Skin epidermis (tissue), 12 donors: Measurements from ENCODE around the gene FBLN2.
"Not testable (repeated sequence)": the region's sequence is repeated elsewhere in the genome, so short reads cannot be mapped to it uniquely, and the experiment has no call there.

ENCODE experiments used
- H3K27ac ChIP-seq, 21 experiments: fragments of 200-600 bp; sonication (generic) in 11 of 21; one replicate each; pipeline ENCODE4 v1.5.0; 2020; ENCODE audit warnings: mild to moderate bottlenecking in 3 of 21, inconsistent platforms in 2 of 21, moderate library complexity in 2 of 21
- H3K4me3 ChIP-seq, 7 experiments: fragments of 200-600 bp; sonication (generic) in 2 of 7; one replicate each; pipeline ENCODE4 v1.5.0; 2020; ENCODE audit warnings: inconsistent platforms in 2 of 7, mild to moderate bottlenecking in 2 of 7, moderate library complexity in 1 of 7

FBLN2 gene

DNA sequence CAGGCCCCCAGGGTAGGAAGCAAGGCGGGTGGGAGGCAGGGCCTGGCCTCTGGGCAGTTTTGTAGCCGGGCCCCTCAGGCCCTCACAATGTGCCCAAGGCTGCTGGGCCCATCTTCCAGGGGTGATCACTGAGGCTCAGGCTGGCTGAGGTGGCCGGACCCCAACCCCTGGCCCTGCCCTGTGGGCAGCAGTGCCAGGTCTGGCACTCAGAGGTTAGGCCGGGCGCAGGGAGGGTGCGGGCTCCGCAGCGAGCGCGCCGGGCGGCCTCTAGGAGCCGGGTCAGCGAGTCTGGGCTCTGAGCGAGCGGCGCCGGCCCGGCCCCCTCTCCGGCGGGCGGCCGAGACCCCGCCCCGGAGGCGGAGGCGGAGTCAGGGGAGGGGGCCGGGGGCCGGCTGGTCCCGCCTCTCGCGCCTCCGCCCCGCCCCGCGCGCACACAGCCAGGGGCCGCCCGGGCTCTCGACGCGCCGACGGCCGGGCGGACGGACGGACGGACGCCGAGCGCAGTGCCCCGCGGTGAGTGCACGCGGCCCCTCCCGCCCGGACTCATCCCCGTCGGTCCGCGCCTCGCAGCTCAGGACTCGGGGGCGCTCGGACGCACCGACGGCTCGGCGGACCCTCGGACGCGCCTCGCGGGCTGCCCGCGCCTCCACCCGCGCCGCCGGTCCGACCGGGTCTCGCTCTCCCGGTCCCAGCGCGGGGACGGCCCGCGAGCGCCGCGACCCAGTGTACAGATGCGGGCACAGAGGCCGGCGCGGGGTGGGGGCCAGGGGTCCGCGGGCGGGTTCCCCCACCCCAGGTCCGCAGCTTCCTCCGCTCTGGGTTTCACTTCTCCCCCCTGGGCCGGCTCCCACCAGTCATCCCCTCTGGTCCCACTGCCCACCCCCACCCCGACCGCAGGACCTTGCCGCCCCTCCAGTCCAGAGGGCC, at the start of gene FBLN2:
Gene FBLN2, plus strand, starts transcription at position 430 of the 927 bp plus-strand sequence. CDS start 21,231 bp downstream, outside the sequence.
- peak within 1 kb of the TSS in 20 of 21 experiments; percentile 35 to 86 (median 72) for H3K27ac ChIP-seq
- H3K4me3 ChIP-seq: peak within 1 kb of the TSS; percentile 15 to 45 (median 39)

DNA sequence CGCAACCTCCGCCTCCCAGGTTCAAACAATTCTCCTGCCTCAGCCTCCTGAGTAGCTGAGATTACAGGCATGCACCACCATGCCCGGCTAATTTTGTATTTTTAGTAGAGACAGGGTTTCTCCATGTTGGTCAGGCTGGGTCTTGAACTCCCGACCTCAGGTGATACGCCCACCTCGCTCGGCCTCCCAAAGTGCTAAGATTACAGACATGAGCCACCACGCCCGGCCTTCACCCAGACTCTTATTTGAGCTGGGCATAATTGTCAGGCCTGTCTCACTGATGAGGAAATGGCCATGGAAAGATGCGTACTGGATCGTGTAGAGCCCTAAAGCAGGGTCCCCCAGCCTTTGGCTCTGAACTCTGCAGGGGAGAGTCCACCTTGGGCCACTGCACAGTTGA, 49.7 kb upstream of the FBLN2 start:
- H3K27ac ChIP-seq, H3K4me3 ChIP-seq: not testable (repeated sequence)

DNA sequence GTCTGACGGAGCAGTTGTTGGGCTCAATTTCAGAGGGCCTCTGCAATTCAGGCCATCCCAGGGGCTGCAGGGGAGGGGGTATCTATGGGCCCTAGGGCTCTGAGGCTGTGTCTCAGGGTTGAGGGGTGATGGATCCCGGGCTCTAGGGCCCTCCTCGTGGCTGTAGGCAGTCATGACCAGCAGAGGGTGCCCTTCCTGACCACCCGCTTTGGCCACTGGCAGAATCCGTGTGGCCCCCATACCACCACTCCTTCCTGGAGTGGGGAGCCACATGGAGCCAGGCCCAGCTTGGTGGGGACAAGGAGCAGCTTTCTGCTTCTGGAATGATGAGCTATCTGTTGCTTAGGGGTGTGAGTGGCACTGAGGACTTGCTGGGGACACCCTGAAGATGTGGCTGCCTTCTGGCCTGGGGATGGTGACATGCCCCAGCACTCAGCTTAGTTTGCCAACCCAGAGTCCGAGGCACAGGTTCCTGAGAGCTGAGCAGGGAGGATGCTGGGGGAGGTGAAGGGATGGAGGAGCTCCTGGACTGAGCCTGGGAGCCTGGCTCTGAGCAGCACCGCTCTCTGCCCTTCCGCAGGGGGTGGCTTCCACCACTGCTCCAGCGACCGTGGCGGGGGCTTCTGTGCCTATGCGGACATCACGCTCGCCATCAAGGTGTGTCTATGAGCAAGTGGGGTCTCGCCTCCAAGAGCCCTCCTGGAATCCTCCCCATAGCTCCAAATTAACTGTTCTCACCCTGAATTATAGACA, 48.6 kb upstream of the FBLN2 start:
- peak overlapping the region in 1 of 21 experiments; percentile 6 for H3K27ac ChIP-seq
- no peak overlapping the region for H3K4me3 ChIP-seq

DNA sequence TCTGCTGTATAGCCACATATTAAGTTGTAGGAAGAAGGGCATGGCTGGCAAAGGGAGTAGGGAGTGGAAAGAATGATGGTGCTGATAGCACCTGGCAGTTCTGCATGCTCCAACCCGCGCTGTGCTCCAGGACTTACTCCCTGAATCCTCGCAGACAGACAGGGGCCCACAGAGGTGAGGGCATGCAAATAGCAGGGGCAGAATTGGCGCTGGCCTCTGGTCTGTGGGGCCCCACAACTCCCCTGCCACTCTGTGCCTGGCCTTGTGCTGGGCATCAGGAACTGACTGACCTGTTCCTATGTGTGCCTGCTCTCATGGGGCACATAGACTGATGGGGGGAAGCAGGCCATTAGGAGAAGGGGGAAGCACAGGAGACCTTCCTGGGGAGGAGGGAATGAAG, 47.9 kb upstream of the FBLN2 start:
- Histone ChIP-seq H3K27ac (no peak overlapping the region), H3K4me3 (no peak overlapping the region)

DNA sequence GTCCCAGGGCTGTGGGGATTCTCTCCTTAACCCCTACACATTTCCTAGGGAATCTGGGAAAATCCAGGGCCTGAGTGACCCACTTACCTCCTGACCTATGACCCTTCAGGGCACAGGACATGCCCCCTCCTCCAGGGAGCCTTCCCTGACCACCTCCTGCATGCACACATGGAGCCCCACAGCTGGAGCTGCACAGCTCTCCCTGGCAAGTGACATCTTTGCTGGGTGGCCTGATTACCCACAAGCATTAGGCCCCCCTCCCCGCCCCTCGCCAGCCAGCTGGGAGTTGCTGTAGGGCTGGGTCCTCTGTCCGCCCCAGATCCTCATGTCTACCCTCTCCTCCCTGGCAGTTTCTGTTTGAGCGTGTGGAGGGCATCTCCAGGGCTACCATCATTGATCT, 47.4 kb upstream of the FBLN2 start:
- Histone ChIP-seq H3K4me3 (no peak overlapping the region), H3K27ac (no peak overlapping the region)

DNA sequence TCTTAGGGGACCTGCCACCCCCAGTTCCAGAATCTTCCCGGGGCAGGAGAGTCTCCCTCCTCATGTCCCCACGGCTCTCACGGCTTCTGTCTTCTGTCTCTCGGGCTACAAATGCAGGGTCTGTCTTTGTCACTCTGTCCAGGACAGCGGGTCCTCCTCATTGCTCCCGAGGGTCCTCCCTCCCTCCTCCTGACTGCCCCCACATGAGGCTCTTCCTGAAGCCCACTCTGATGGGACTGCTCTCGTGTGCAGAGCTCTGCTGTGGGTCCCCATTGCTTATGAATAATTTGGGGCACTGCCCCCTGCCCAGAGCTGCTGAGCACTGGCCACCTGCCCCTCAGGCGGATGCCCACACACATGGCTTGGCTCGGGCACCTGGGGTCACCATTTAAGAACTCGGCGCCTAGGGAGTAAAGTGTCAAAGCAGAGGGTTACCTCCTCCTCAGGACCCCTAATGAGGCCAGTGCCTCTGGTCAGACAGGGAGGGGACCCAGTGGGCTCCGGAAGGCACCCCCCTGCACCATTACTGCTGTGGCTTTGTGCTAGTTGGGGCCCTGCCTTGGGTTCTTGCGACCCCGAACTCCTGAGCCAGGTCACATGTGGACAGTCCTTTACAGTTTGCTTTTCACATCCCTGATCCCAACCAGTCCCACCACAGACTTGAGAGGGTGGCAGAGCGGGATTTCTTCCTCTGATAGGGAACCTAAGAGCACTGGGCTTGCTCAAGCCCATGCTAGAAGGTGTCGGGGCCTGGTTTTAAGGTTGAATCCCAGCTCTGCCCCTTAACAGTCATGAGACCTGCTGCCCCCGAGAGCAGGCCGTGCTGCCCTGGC, 46.8 kb upstream of the FBLN2 start:
- Histone ChIP-seq H3K4me3 (no peak overlapping the region), H3K27ac (no peak overlapping the region)

DNA sequence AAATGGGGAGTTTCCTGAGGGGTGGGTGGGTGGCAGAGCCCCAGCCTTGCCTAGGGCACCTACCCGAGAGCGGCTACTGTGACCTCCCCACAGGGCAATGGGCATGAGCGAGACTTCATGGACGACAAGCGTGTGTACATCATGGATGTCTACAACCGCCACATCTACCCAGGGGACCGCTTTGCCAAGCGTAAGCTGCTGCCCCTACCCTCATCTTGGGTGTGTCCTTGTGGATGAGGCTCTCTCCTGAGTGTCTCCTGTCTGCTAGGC, 46.2 kb upstream of the FBLN2 start:
- H3K27ac ChIP-seq: no peak overlapping the region
- no peak overlapping the region for H3K4me3 ChIP-seq

DNA sequence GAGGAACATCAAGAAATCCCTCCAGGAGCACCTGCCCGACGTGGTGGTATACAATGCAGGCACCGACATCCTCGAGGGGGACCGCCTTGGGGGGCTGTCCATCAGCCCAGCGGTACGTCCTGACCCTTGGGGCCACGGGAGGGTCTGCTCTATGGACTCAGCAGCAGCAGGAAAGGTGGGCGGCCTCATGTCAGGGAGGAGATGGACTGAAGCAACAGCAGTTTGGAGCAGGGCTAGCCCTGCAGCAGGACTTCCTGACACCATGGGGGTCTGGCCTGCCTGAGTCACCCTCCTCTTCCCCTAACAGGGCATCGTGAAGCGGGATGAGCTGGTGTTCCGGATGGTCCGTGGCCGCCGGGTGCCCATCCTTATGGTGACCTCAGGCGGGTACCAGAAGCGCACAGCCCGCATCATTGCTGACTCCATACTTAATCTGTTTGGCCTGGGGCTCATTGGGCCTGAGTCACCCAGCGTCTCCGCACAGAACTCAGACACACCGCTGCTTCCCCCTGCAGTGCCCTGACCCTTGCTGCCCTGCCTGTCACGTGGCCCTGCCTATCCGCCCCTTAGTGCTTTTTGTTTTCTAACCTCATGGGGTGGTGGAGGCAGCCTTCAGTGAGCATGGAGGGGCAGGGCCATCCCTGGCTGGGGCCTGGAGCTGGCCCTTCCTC, 44.6 kb upstream of the FBLN2 start:
- Histone ChIP-seq H3K27ac (no peak overlapping the region), H3K4me3 (no peak overlapping the region)

DNA sequence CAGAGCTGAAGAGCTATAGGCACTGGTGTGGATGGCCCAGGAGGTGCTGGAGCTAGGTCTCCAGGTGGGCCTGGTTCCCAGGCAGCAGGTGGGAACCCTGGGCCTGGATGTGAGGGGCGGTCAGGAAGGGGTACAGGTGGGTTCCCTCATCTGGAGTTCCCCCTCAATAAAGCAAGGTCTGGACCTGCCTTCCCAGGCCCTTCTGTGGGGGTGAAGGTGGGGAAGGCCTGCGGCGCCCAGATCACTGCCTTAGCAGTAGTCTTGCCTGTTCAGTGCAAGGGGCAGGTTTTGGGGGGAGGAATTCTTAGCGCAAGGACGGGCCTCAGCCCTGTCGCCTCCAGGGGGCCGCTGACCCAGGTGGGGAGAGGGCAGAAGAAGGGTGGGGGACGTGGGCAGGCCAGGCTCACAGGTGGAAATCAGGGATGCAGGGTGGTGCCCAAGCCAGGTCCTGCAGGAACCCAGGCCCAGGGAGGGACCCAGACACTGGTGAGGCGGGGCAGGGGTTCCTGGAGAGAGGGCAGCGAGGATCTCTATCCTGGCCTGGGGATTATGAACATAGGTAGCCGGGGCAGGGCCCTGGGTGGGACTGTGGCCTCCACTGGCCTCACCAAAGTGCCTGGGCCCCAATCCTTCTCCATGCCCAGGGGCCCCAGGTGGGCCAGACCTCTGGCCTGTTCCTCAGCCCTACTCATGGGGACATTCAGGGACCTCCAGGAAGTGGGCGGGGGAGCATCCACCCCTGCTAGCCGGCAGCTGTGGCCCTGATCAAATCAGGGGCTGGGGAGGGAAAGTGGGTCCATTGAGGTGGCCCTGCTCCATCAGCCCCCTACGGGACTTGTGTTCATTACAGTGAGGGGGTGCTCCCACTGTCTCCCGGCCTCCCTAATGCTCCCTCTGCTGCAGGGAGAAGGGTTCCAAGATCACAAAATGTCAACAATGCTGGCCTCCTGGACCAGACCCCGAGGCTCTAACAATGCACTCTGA, 43.5 kb upstream of the FBLN2 start:
- no peak overlapping the region for H3K27ac ChIP-seq
- no peak overlapping the region for H3K4me3 ChIP-seq

DNA sequence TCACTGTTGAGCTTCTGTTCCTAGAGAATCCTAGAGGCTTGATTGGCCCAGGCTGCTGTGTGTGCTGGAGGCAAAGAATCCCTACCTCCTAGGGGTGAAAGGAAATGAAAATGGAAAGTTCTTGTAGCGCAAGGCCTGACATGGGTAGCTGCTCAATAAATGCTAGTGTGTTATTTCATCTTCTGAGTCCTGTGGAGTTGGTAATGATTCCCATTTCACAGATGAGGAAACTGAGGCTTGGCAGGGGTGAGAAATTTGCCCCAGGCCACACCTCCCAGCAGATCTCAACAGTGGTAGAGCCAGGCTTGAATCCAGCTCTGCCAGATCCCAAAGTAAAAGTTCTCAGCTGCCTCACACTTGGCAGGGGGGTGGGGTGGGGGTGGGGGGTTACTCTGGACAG, 42.7 kb upstream of the FBLN2 start:
- Histone ChIP-seq H3K4me3 (no peak overlapping the region), H3K27ac (no peak overlapping the region)

DNA sequence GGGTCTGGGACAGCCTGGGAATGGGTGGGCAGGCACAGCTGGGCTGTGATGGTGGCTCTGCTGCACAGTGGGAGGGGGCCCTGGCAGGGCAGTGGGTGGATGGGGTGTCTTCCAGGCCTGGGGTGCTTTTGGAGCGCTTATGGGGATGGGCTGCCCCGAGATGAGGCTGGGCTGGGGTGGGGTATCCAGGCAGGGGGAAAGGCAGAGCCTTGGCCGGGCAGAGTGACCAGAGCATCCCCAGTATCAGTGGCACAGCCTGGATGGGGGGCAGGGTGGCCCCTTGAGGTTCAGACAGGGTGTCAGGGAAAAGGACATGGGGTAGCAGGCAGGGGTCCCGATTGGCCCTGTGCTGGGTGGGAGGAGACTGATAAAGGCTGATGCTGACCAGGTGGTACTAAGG, 42.2 kb upstream of the FBLN2 start:
- H3K4me3 ChIP-seq: no peak overlapping the region
- H3K27ac ChIP-seq: peak overlapping the region in 1 of 21 experiments; percentile 28

DNA sequence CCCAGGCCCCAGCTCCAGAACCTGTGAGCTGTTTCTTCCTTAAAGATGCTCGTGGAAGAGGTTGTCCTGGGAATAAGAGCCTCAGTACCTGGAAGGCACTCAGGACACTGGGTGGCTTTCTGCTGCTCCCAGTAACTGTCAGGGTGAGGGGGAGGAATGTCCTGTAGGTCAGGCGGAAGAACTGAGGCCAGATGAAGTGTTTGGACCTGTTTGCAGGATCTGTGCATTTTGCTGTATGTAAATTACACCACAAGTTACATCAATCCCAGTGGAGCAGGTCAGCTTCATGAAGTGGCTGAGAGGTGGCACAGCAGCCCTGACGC, 41.7 kb upstream of the FBLN2 start:
- peak overlapping the region in 5 of 21 experiments; percentile 9 to 73 (median 28) for H3K27ac ChIP-seq
- no peak overlapping the region for H3K4me3 ChIP-seq

DNA sequence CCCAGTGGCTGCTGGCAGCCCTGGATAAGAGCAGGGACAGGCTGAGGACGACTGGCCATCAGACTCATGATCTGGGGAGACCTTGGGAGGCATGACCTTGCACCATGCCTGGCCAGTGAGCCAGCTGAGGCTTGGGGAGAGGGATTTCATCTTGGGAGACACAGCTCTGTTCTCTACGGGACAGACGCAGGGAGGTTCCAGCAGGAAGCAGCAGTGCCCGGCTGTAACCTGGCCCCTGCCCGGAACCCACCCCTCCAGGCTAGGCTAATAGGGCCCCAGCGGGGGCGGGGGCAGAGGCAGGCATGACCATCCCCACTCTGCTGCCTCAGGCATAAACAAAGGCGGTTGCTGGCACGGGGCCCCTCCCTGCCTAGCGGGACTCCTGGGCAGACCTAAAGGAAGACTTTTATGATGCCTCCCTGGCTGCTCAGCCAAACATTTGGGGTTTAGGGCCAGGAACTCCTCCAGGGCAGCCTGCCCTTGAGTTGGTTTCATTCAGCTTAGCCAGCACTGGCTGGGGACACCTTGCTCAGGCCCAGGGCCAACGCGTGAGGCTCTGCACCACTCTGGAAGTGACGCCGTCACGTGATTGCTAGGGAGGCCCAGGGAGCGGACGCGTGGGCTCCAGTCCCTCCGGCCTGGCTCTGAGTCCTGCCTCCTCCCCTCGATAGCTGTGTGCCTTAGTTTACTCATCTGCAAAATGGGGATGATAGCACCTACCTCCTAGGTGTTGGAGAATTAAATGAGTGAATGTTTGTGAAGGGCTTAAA, 41.2 kb upstream of the FBLN2 start:
- Histone ChIP-seq H3K27ac (peak overlapping the region in 8 of 21 experiments; percentile 7 to 73 (median 34)), H3K4me3 (no peak overlapping the region)

DNA sequence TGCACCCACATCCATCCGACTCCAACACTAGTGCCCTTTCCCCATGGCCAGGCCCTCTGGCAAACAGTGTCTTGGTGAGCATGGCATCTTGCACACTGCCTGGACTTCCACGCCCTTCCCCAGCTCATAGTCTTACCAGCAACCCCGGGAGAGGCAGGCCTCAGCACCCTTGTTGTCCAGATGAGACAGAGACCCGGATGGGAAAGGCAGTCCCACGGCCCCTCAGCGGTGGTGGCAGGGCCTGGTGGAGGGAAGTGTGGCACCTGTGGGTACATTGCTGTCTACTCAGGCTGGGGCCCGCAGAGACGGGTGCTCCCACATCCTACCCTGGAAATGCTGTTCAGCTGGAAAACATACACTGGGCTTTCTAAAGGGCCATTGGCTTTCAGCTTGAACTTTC, 40.4 kb upstream of the FBLN2 start:
- H3K4me3 ChIP-seq: no peak overlapping the region
- H3K27ac ChIP-seq: no peak overlapping the region

DNA sequence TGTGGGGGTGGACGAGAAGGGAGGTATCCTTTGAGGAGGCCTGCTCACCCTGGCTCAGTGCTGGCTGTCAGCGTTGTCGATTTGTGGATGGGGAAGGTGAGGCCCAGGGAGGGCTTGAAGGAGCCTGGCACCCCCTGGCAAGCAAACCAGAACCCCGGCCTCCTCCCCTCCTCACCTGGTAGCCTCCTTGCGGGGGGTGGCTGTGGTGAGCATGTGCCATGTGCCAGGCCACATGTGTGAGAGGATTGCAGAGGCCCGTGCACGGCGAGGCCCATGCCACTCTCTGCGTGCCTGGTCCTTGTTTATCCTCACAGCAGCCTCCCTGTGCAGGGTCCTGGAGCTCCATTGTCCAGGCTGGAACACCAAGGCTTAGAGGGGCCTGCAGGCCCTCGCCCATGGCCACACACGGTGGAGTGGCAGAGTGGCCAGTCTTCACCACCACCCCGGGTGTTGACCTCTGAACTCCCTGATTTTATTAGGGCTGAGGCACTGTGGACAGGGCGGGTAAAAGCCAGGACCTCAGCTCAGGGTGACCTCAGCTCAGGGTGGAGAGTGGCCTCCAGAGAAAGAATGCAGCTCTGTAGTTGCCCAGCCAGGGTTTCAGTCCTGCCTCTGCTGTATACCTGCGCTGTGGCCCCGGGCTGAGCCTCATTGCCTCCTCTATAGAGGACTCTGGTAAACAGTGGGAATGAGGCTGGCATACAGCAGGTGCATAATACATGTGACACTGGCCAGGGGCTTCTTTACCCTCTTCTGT, 39.7 kb upstream of the FBLN2 start:
- Histone ChIP-seq H3K4me3 (no peak overlapping the region), H3K27ac (no peak overlapping the region)

DNA sequence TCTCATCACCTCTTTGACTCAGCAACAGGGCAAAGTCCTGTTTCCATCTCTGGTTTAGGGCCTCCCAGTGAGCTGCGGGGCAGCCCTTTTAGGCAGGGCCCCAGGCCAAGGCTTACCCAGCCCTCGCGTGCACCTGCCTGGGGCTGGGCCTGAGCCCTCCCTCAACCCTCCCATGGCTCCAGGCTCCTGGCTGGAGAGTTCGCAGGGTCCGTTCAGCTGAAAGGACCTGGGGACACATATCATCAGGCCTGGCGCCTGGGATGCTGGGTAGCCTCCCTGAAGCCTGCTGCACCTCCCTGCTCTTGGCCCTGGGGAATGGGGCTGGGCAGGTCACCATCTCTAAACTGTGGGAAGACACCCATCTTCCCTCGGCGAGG, 39.1 kb upstream of the FBLN2 start:
- Histone ChIP-seq H3K27ac (no peak overlapping the region), H3K4me3 (no peak overlapping the region)

DNA sequence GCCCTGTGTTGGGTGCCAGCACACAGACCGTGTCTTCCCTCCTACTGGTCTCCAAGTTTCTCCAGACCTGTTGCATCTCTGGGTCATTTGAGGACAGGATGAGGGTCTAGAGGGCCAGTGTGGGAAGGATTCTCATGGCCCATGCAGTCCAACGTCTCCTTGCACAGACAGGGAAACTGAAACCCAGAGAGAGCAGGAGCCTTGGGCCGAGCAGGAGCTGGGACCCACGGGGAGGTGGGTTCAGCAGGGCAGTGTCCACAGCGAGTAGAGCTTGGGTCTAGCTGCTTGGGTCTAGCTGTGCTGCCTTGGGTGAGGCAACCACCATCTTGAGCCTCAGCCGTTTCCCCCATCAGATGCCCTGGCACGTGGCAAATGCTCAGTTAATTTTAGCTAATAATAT, 36.5 kb upstream of the FBLN2 start:
- Histone ChIP-seq H3K4me3 (no peak overlapping the region), H3K27ac (peak overlapping the region in 16 of 21 experiments; percentile 19 to 90 (median 74))
